Mucosa of gallbladder (tissue), 1 donor: Measurements from ENCODE around the gene RUNX1. TPM values are rescaled to one million over a fixed set of nuclear protein-coding genes. Genes with fewer than 3 reads are reported as not detected.
A peak's percentile ranks its signal among the peaks of the same experiment; 100 is the strongest.

Experiments
- DNase-seq: peaks from one replicate; pipeline ENCODE4 v3.0.0-alpha.2; 2020; ENCODE audit warnings: low spot score
- total RNA-seq: library from RNA; stranded (reverse); gene quantifications from one replicate; pipeline ENCODE4 v1.2.1, GENCODE V29; 2021
- donor health status: DM: no; HTN: no; CAD: no.

Gene RUNX1
- 35.1 TPM for total RNA-seq

DNA sequence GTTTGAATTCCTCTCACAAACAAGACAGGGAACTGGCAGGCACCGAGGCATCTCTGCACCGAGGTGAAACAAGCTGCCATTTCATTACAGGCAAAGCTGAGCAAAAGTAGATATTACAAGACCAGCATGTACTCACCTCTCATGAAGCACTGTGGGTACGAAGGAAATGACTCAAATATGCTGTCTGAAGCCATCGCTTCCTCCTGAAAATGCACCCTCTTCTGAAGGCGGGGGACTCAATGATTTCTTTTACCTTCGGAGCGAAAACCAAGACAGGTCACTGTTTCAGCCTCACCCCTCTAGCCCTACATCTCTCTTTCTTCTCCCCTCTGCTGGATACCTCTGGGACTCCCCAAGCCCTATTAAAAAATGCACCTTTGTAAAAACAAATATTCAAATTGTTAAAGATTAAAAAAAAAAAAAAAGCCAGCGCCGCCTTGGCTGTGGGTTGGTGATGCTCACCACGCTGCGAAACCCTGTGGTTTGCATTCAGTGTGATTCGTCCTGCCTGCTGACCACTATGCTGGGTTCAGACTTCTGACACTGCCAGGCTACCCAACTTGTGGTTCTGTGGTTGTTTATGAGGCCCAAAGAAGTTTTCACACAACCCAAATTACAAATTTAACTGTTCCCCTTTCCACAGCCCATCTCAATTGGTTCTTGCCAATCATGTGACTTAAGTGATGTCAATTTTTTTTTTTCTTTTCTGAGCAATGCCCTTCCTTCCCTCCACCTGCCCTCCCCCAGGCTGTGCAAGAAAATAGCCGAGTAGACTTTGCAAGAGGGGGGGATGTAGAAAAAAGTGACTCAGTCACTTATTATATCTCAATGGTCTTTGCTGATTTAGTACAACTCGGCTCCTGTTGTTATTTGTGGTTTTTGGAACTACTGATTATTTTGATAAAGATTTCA lies at the start of gene RUNX1:
TSS of gene RUNX1 (minus strand) at position 597 of the 912 bp plus-strand sequence.
- DNase-seq = peak; percentile 64

DNA sequence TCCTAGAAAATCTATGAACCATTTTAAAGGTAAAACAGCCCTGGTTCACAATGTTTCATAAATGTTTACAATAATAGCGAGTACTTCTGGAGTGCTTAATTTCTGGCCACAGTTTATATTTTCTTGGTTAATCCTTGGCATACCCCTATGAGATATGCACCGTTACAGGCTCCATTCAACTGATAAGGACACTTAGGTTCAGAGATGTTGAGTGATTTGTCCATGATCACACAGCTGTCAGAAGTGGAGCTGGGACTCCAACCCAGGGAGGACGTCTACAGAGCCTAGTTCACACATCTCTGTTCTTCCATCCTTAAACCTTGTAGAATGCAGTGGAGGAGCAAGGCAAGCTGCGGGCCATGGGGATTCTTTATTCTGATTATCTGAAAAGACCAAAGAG lies 48.4 kb upstream of the RUNX1 start:
- DNase-seq = no peak

DNA sequence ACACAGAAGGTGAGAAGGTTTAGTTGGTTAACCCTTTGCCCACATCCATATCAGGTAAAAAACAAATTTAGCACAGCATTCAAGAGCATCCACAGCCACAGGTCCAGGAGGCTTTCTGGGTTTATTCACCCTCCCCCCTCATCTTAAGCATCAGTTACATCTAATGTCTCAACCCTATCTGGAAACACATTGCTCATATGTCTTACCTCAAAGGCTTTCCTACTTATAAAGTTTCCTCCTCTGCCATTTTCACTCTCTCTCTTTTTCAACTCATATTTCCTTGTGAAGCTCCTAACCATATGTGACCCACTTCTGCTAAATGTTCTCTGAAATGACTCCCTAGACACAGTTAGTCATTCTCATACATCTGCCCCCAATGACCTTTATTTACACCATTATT lies 47.9 kb upstream of the RUNX1 start:
- DNase-seq = no peak

DNA sequence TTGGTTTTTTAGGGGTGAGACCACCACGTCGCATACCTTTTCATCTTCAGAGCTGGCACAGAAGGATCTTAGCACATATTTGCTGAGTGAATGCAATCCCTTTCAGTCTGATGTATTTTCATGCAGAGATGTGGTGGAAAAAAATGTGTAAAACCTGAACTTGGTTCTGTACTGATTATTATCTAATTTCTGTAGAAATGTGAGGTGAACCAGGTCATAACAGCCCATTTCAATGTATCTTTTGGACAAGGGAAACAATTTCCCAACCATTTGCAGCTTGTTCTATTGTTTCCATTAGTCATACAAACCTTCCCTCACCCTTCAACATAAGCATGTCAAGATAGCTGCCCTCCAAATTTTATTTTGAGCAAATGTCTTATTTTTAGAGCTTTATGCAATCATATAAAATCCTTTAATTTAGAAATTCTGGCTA lies 46.8 kb upstream of the RUNX1 start:
- DNase-seq = no peak

DNA sequence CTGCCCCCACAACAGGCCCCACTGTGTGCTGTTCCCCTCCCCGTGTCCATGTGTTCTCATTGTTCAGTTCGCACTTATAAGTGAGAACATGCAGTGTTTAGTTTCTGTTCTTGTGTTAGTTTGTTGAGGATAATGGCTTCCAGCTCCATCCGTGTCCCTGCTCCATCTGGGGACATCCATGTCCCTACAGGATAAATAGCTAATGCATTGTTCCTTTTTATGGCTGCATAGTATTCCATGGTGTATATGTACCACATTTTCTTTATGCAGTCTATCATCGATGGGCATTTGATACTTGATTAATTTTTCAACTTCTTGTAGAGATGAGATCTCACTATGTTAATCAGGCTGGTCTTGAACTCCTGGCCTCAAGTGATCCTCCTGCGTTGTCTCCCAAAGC lies 44.4 kb upstream of the RUNX1 start:
- DNase-seq = no peak

DNA sequence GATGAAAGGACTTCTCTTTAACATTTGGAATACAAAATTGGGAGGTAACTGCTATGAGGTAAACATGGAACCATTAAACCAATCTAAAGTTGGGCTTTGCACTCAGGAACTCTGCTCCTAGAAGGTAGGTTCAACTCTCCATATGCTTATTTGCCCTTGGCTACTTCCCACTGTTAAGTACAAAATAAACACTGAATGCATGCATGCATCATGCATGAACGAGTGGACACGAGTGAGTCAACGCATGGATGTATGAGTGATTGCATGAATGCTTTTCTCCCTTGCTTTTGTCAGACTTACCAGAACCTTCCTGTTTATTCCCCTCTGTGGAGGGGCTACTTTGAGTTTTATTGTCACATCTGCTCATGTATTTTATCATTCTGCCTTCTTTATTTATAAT lies 42.4 kb upstream of the RUNX1 start:
- DNase-seq = no peak

DNA sequence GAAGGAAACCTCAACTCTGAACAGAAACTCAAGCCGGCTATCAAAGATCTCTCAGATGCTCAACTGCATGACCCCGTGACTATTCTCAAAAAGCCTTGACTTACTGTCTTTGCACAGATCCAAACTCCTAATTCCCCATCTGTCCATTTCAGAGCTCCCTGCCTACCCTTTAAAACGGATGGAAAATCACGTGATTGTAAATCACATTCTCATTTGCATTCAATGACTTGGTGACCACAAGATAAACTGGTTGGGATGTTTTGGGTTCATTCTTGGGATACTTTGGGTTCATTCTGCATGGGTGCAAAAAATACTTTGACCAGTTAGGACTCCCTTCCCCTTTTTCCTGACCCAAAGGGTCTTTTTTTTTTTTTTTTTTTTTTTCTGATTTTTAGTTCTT lies 41.3 kb upstream of the RUNX1 start:
- DNase-seq = no peak

DNA sequence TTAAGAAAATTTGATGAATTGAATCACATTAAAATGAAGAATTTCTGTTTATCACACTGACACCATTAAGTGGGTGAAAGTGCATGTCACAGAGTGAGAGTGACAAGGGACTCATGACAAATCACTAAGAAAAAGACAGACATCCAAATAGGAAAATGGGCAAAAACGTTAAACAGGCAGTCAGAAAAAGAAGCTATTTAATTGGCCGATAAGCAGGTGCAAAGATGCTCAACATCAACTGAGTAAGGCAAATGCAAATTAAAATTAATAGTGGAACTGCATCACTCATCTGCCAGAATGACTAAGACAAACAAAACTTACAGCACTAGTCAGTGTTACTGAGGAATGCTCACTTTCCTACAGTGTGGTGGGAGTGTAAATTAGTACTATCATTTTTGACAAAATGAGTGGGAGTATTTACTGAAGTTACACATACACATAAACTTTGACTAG lies 39.2 kb upstream of the RUNX1 start:
- no peak for DNase-seq

DNA sequence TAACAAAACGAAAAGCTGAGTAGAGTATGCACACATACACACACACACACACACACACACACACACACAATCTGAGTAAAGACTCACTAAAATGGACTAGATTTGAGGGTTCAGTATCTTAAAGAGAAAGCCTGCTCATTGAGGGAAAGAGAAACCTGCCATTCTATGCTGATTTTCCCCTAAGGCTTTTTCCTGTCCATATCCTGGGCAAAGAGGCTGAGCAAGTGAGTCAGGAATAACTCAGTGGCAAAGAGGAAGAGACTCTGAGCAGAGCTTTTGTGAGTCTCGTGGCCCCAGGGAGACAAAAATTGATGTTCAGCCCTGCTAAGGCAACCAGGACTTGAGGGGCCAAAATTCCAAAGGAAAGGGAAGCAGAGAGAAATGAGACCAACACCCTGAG lies 37.3 kb upstream of the RUNX1 start:
- no peak for DNase-seq

DNA sequence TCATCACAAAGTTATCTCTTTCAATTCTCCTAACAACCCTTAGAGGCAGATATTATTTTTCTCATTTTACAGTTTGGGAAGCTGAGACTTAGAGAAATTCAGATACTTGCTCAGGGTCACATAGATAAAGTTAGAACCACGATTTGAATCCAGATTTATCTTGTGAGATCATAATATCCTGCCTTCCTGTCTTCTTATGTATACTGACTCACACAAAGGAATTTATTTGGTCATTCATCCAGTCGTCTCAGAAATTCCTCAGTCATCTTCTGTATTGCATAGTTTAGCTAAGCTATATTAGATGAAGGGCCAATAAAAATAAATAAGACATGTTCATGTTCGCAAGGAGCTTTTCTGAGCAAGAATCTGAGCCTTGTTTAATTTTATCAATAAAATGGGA lies 35.8 kb upstream of the RUNX1 start:
- no peak for DNase-seq

DNA sequence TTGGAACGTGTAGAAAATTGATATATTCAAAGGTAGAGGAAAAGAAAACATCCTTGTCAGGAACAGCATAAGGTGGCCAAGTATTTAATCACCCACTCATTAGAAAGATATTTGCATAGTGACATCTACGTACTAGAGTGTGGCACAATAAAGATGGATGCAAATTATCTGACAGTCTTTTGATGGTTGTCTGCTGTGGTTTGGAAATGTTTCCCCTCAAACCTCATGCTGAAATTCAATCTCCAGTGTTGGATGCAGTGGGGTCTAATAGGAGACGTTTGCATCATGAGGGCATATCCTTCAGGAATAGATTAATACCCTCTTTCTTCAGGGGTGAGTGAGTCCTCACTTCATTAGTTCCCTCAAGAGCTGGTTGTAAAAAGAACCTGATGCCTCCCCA lies 34.1 kb upstream of the RUNX1 start:
- DNase-seq = no peak

DNA sequence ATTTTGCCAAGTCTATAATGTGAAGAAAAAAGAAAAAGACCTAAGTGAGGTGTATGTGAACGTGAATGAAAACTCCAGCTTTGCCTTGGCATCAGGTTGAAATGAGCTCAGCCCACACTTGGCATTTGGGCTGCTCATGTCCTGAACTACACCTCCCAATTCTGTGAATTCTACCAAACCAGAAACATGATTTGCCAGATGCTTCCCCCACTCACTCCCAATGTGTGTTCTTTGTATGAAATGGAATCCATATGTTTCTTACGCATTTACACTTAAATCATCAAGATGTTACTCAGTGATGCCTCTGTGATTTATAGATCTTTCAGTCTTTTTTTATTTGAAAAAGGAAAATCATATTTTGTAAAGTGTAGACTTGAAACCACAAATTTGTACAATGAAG lies 32.8 kb upstream of the RUNX1 start:
- DNase-seq = no peak

DNA sequence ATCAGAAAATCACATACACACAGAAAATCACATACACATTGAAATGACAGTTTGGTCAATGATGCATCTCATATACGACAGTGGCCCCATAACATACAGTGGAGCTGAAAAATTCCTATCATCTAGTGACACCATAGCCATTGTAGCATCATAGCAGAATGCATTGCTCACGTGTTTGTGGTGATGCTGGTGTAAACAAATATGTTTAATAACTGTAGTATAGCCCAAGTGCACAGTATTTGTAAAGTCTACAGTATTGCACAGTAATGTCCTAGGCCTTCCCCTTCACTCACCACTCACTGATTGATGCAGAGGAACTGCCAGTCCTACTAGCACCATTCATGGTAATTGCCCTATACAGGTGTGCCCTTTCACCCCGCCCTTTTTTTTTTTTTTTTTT lies 30.1 kb upstream of the RUNX1 start:
- DNase-seq = no peak

DNA sequence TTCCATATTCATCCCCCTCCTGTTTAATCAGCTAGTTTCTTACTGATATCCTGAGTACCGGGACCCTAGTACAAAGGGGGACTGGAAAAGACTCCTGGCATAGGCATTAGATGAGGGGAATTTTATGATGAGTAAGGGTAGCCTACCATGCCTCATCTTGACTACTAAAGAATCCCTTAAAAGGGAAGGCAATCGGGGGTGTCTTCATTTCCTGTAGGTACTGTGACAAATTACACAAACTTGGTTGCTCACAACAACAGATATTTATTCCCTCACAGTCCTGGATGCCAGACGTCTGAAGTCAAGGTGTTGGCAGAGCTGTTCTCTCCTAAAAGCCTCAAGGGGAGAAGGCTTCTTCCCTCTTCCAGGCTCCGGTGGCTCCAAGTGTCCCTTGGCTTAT lies 28.9 kb upstream of the RUNX1 start:
- DNase-seq = no peak

DNA sequence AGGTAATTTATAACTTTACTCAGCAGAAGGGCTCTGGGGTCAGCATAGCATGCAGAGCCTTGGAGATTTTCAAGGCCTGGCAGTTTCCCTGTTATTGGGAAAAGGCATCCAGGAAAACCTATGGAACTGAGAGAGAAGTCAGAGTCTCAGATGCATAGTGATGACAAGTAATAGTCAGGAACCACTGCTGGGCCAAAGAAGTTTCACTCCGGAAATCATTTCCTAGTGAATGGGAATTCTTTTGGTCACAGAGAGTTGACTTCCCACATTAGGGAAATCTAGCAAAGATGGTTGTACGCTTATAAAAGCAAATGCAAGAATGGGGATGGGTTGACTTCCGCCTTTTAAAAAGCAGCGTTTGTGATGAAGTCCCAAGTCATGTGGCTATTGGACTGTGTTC lies 28.4 kb upstream of the RUNX1 start:
- no peak for DNase-seq

DNA sequence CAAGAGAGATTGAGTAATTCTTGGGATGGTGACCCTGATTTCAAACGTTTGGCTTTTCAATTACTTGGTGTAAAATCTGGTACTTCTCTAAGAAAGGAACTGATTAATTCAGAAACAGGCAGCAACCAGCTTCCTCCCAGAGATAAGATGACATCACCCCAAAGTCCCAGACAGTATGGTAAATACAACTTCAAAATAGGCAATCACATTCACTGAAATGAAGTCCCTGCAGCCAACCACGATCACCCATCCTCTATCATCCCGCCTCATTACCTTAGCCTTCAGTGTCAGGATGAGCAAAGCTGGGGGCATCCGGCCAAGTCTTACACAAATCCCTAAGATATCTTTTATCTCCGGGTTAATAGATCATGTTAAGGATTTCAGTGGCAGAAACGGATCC lies 26.4 kb upstream of the RUNX1 start:
- no peak for DNase-seq

DNA sequence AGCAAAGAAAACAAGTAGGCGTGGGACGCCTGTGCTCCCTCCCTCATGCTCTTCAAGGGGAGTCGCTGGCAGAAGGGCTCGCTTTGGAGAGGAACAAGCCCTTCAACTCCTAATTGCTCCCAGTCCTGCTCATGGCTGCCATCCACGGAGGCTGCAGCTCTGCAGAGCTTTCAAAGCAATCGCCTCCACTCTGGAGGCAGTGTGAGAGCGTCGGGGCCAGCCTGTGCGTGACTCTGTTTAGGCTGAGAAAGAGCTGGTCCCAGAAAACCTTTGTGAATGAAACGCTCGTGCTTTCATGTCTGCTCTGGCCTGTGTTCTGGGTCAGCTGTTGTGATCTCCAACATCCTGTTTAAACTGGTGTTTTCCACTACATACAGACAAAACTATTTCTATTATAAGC lies 23.9 kb upstream of the RUNX1 start:
- peak; percentile 53 for DNase-seq

DNA sequence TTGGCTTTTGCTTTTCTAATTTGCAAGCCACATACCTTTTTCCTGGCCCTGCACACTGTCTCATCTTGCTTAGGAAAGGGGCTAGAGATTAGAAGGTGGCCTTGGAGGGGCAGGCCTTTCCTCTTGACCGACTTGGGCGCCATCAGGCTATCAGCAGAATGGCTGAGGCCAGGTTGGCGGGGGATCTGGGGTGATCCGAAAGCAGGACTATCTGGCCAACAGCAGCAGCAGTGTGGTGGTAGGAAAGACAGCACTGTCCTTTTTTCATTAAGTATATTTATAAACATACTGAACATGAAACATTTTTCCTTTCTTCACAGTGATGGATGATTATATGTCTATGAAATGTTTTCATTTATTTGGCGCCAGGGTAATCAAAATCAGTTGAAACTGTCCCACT lies 23.5 kb upstream of the RUNX1 start:
- DNase-seq = no peak

DNA sequence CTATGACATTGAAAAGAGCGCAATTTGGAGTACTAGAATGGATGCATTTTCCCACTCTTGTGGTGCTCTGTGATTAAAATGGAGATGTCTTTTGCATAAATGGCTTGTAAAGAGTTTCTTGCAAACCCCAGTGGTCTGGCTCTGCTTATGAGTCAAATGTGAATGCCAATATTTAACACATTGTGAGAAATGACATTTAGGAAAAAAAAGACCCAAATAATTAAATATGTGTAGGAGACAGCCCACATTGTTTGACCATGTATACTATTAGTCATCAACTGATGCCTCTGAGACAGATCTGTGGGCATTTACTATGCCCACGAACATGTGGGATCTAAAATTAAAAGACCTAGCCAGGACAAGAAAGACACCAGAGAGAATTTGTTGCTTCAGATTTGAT lies 22.2 kb upstream of the RUNX1 start:
- DNase-seq = no peak

DNA sequence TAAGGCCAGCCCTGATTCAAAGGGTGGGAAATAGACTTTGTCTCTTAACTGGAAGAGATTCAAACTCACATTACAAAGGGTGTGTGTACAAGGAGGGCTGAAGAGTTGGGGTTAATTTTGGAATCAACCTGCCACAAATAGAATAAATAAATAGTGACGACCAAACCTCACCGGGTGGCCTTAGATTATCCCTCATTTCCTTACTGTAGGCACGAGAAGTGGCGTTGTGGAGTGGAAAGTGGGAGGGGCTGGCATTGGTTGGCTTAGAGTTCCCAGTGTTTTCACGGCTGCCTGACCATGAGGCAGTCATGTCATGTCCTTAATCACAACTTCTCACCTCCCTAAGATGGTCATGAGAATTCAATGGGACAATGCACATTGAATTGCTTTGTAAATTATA lies 21.3 kb upstream of the RUNX1 start:
- no peak for DNase-seq

DNA sequence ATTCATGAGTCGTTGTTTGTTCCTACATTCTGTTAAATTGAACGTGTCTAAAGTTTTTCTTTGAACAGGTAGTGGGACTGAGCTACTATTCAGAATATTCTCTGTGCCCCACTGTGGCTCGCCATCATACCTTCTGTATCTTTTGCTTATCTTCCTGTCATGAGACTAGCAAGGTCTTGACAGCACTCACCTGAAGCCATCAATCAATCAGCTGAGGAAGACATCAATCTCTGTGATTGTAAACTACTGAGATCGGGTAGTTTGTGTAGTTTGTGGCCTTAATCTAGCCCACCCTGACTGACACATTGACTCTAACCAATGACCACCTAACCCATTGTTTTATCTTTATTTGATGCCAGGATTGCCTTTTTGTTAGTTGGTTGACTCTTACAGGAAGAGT lies 17.7 kb upstream of the RUNX1 start:
- no peak for DNase-seq

DNA sequence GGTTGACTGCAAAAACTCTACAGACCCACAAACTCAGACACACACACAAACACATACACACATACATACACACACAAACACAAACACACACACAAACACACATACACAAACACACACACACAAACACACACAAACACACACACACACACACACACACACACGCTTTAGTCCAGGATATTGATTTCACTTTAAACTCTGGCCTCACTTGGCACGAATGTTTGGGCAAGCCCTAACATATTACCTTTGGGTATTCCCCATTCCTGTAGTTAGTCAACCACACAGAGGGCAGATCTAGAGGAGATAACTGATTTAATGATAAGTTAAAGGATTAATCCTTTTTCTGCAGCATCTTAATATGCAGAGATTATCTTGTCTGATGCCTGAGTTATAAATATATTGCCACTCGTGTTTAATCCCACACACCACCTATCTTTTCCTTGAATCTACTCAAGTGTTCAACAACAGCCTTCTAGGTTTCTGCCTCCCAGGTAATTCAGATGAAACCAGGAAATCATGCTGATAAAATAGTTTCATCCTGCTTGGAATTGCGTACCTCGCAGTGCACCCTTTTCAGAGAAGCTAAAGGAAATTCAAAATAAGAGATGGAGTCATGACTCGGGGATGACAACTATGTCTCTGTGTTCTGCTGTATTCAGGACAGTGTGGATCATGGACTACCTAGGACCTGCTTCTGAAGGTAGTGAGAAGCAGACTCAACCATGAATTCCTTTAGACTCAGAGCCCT lies 14.5 kb upstream of the RUNX1 start:
- DNase-seq = peak; percentile 60

DNA sequence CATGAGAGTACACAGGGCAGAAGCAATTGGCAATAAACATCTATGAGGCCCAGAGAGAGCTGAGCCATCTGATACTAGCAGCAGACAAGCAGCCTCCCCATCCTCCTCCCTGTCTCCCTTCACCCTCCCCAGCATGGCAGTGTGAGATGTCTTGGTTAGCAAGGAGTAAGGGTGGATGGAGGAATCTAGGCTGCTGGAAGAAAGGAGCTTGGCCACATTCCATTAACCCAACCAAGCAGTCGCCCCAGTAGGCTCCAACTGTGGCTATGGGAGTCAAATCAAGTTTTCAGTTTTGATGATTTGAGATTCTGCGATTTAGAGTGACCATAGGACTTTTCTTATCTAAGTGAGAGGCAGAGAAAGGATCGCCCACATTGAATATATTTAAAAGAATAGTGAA lies 12.9 kb upstream of the RUNX1 start:
- no peak for DNase-seq
